HL-60/S4 treated with retinoic acid at 250 ng/mL for 4 days and 3 days (cell line): ENCODE measurements around the gene THOC7.

Source experiments
- in situ Hi-C: fragments of 300-500 bp; cut with MboI; formaldehyde crosslinking; loops from 2 replicates; pipeline ENCODE4 v1.7.0; 2022; ENCODE audit warnings: low sequenced_read_pairs

The THOC7 gene

DNA sequence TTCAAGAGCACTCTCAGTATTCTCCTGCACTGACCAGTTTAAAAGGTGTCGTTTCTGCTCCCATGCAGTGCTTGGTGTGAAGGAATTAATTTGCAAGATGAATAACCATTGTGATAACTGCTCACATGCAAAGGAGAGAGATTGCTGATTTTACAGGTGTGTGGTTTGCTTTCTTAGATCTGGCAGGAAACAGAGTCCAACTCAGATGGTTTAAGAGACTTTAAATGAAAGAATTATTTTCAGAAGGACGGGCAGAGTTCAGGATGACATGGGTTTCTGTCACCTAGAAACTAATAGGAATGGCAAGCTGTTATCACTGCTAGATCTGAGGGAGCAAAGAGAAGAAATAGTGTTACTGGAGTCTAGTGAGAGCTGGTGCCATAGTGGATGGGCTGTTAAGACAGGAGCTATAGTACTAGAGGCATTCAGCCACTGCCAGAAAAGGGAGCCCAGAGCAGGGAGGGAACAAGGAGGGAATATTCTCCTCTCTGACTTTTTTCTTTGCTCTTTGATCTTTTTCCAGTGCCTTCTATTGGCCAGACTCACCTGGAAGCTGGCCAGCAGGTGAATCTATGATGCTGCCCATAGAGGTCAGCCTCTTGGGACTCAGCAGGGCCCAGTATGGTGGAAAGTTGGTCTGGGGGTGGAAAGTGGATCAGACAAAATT is 14.9 kb upstream of the THOC7 start:
- in situ Hi-C loops, result no loop called here

DNA sequence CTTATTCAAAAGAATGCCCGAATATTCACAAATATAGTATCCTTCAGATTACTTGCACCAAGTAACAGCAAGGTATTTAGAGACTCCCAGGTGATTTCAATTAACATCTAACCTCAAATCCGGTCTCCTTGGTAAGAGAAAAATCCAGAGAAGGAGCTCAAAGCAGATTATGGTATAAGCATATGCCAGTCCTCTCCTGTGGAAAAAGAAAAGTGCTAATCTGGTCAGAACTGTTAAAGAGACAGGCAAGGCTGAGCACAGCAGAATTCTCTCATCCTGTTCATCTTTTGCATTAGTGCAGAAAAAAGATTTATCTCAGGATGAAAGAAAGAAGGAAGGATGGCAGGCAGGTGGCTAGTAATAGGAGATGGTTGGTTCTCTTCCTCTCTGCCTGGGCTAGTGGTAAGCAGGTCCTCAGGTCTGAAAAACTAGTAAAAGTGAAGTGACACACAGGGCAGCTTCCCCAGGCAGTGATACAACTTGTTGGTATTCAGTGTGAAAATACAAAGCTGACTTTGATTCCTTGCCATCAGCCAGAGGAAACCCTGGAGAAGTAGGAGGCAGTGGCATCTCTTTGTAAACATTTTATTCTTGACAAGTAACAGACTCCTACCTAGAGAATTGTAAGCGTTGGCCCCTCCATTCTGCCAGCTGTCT is 14.3 kb upstream of the THOC7 start:
- in situ Hi-C loops, result no loop called here

- in situ Hi-C loops, result no loop called here
These were observed 12.7 kb upstream of the THOC7 start for GRCh38 chr3:63876260-63876659.

GRCh38 chr3:63875510-63875909 is 11.9 kb upstream of the THOC7 start:
- in situ Hi-C loops, result no loop called here

DNA sequence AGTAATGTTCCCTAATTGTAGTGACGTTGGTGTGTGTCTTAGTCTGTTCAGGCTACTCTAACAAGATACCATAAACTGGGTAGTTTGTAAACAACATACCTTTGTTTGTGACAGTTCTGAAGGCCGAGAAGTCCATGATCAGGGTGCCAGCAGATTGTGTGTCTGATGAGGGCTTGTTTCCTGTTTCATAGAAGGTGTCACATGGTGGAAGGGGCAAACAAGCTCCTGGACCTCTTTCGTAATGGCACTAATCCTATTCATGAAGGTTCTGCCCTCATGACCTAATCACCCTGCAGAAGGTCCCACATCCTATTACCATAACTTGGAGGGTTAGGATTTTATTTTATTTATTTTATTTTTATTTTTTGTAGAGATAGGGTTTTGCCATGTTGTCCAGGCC is 11.2 kb upstream of the THOC7 start:
- in situ Hi-C loops, result no loop called here

- in situ Hi-C loops, result no loop called here
These were observed 8.7 kb upstream of the THOC7 start for GRCh38 chr3:63872135-63872924.

- in situ Hi-C loops, result no loop called here
These were observed 7.0 kb upstream of the THOC7 start for GRCh38 chr3:63870615-63871005.

- in situ Hi-C loops, result no loop called here
These were observed 6.5 kb upstream of the THOC7 start for GRCh38 chr3:63869940-63870614.

DNA sequence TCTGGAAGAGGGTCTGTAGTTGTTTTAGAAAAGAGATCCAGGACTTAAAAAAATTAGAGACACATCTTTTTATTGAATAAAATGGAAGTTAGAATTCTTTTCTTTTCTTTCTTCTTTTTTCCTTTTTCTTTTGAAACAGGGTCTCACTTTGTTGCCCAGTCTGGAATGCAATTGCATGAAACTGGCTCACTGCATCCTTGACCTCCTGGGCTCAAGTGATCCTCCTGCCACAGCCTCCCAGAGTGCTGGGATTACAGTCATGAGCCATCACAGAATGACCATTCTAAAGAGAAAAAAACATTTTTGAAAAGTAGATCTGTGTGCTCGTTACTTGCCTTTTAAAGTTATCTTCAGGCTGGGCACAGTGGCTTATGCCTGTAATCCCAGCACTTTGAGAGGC is 3.6 kb upstream of the THOC7 start:
- in situ Hi-C loops, result no loop called here

GRCh38 chr3:63864965-63865327 is 1.3 kb upstream of the THOC7 start:
- in situ Hi-C loops, result no loop called here

DNA sequence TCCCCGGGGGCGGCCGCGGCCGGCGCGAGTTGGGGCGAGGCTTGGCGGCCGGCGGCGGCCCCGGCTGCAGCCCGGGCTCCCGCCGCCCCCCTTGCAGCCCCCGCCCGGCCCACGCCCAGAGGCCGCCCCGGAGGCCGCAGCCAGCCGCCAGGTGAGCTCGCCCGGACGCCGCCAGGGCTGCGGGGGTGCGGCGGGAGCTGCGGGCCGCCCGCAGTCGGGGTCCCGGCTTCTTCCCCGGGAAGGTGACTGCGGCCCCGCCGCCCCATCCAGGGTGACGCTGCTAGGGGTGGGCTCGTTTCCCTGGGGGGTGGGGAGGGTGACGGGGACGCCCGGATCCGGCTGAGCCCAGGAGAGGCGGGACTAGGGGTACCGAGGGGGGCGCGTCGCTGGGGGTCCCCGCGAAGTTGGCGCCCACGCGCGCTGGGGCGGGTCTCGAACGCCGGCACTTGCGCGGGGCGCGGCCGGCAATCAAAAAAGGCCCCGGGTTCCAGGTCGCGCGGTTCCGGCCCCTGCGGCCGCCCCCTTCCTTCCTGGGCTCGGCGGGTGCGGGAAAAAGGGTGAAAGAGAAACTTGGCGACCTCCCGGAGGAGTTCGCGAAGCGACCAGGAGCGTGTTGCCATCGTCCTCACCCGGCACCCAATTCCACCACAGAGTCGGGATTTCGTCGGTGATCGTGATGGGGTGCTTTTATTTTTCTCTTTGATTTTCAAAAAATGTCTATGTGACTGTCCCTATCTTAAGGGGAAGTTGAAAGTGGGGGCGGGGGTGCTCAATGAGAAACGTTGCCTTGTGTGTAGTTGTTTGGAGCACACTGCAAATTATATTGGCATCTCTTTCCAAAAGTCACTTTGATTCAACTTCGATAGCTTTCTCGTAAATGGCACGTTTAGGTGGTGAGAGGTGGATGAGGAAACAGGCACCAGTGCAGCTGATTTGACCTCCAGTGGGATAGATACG is 681 bp upstream of the THOC7 start:
- in situ Hi-C loops, result no loop called here

- in situ Hi-C loops, result no loop called here
These were observed 828 bp downstream of the THOC7 start for GRCh38 chr3:63862804-63863149.

DNA sequence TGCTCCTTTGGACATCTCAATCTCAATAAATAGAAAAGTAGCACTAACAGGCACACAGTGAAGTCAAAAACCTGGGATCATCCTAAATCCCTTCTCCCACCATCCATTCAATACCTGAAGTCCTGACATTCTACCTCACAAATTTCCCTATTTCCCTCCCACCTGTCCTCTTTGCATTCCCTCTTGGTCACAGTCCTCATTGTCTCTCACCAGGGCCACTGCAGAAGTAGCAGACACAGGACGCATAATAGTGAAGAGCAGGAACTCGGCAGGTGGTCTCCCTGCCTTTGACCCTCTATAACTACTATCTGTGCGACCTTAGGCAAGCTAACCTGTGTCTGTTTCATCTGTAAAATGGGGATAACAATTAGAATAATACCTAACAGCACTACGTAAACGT is 2.3 kb downstream of the THOC7 start:
- in situ Hi-C loops, result no loop called here

- in situ Hi-C loops, result no loop called here
These were observed 2.8 kb downstream of the THOC7 start for GRCh38 chr3:63860776-63861175.

GRCh38 chr3:63857311-63857710 is 6.3 kb downstream of the THOC7 start:
- in situ Hi-C loops, result no loop called here

- in situ Hi-C loops, result no loop called here
These were observed 8.2 kb downstream of the THOC7 start for GRCh38 chr3:63855333-63855940.

DNA sequence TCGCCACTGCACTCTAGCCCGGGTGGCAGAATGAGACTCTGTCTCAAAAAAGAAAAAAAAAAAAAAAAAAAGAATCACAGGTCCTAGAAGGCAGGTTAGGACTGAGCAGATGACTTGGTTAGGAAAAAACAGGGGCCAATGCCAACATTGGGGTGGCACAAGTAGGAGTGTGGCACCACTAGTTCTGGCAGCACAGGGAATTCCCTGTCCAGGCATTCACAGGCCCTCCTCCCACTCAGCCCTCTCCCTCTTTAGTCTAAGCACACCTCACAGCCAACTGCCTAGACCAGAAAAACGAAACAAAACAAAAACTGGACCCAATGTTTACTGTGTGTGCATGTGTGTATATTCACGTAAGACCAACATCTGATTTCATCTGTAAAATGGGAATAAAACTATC is 10.5 kb downstream of the THOC7 start:
- in situ Hi-C loops, result no loop called here

- in situ Hi-C loops, result no loop called here
These were observed 12.3 kb downstream of the THOC7 start for GRCh38 chr3:63851287-63851686.

- in situ Hi-C loops, result no loop called here
These were observed 14.4 kb downstream of the THOC7 start for GRCh38 chr3:63849175-63849574.
